ENCODE results near the gene FOXO3.

- TF ChIP-seq CTCF (IDR thresholded peaks at IDR 0.05) = no peak
- no peak for TF ChIP-seq EZH2 (IDR thresholded peaks at IDR 0.05)
- no peak for TF ChIP-seq EZH2phosphoT487 (IDR thresholded peaks at IDR 0.05)
Observed at GRCh38 chr6:108559884-108560462, 744 bp upstream of the FOXO3 start.

All from neural progenitor cell (in vitro differentiated cells).